GM20000 (cell line): Measurements from ENCODE around the gene PITX2.

ENCODE experiments used
- DNase-seq: peaks from one replicate; pipeline ENCODE4 v3.0.0; 2012; ENCODE audit warnings: low spot score
- CTCF ChIP-seq: IDR thresholded peaks from 2 replicates; pipeline ENCODE4 v1.5.1; 2012; ENCODE audit warnings: mild to moderate bottlenecking, control low read depth; ENCODE audit errors: extremely low read depth, missing control alignments

The PITX2 gene

GRCh38 chr4:110617075-110617640 lies 5.7 kb downstream of the PITX2 start:
- TF ChIP-seq CTCF: no peak
- DNase-seq: no peak

- no peak for DNase-seq
- no peak for TF ChIP-seq CTCF
Measured at GRCh38 chr4:110616238-110617074, 6.4 kb downstream of the PITX2 start.

- TF ChIP-seq CTCF: no peak
Measured at GRCh38 chr4:110615353-110616237, 7.3 kb downstream of the PITX2 start.

GRCh38 chr4:110614976-110615352 lies 7.9 kb downstream of the PITX2 start:
- no peak for DNase-seq
- no peak for TF ChIP-seq CTCF

More at GRCh38 chr4:110615353-110616237, 7.3 kb downstream of the PITX2 start:
- DNase-seq: no peak

- no peak for TF ChIP-seq CTCF
Measured at GRCh38 chr4:110614173-110614963, 8.5 kb downstream of the PITX2 start.

GRCh38 chr4:110613745-110614144 lies 9.1 kb downstream of the PITX2 start:
- TF ChIP-seq CTCF: no peak
- no peak for DNase-seq

More at GRCh38 chr4:110614173-110614963, 8.5 kb downstream of the PITX2 start:
- DNase-seq: no peak
